ENCODE results near the gene PLN. TPM values are rescaled to one million over a fixed set of nuclear protein-coding genes. Genes with fewer than 3 reads are reported as not detected.
A peak's percentile ranks its signal among the peaks of the same experiment; 100 is the strongest.

Gene PLN
- total RNA-seq, 1 donor from 2014 or later = not detected

- no peak for DNase-seq (ENCODE audit: low spot score)
- Mint-ChIP-seq H3K4me1 (ENCODE audit: low read depth) (peaks cover 40% of the 10 kb centered on the region), H3K4me3 (no peak overlapping the region), H3K36me3 (ENCODE audit: low read depth) (peaks cover 9% of the 10 kb centered on the region), H3K27ac (no peak overlapping the region), H3K27me3 (ENCODE audit: insufficient read depth) (no peaks in the 10 kb centered on the region), H3K9me3 (no peaks in the 10 kb centered on the region)
- intact Hi-C loops (cut with micrococcal nuclease) = no loop called here
Observed at GRCh38 chr6:118546164-118546879, 1.8 kb upstream of the PLN start.

GRCh38 chr6:118546880-118547218 is 1.2 kb upstream of the PLN start:
- H3K4me1 Mint-ChIP-seq (ENCODE audit: low read depth) = peaks cover 36% of the 10 kb centered on the region
- H3K4me3 Mint-ChIP-seq = no peak overlapping the region
- no peaks in the 10 kb centered on the region for H3K27me3 Mint-ChIP-seq (ENCODE audit: insufficient read depth)
- no peak overlapping the region for H3K27ac Mint-ChIP-seq
- H3K36me3 Mint-ChIP-seq (ENCODE audit: low read depth) = peaks cover 9% of the 10 kb centered on the region
- no peak for DNase-seq (ENCODE audit: low spot score)
- no peaks in the 10 kb centered on the region for H3K9me3 Mint-ChIP-seq
- intact Hi-C loops (cut with micrococcal nuclease) = no loop called here

GRCh38 chr6:118548613-118549012 is 517 bp downstream of the PLN start:
- Mint-ChIP-seq H3K4me3 (no peak overlapping the region), H3K9me3 (no peaks in the 10 kb centered on the region), H3K27me3 (ENCODE audit: insufficient read depth) (no peaks in the 10 kb centered on the region), H3K4me1 (ENCODE audit: low read depth) (peaks cover 24% of the 10 kb centered on the region), H3K36me3 (ENCODE audit: low read depth) (peaks cover 7% of the 10 kb centered on the region), H3K27ac (no peak overlapping the region)
- no peak for DNase-seq (ENCODE audit: low spot score)
- intact Hi-C loops (cut with micrococcal nuclease) = no loop called here

GRCh38 chr6:118551063-118552053 is 3.3 kb downstream of the PLN start:
- no peak overlapping the region for H3K27ac Mint-ChIP-seq

GRCh38 chr6:118553132-118553531 is 5.0 kb downstream of the PLN start:
- Mint-ChIP-seq H3K27me3 (ENCODE audit: insufficient read depth) (no peaks in the 10 kb centered on the region), H3K4me3 (no peak overlapping the region), H3K36me3 (ENCODE audit: low read depth) (peaks cover 12% of the 10 kb centered on the region), H3K27ac (no peak overlapping the region), H3K4me1 (ENCODE audit: low read depth) (peaks cover 15% of the 10 kb centered on the region), H3K9me3 (no peaks in the 10 kb centered on the region)
- no peak for DNase-seq (ENCODE audit: low spot score)
- intact Hi-C loops (cut with micrococcal nuclease) = no loop called here

More at GRCh38 chr6:118551063-118552053, 3.3 kb downstream of the PLN start:
- H3K36me3 Mint-ChIP-seq (ENCODE audit: low read depth) = peaks cover 11% of the 10 kb centered on the region
- peaks cover 17% of the 10 kb centered on the region for H3K4me1 Mint-ChIP-seq (ENCODE audit: low read depth)
- DNase-seq (ENCODE audit: low spot score) = no peak
- intact Hi-C loops (cut with micrococcal nuclease) = loop anchor here (1.0 kb wide), 2 partner anchors 267 to 575 kb away; no protein-coding TSS in a partner anchor
- H3K4me3 Mint-ChIP-seq = no peak overlapping the region
- no peaks in the 10 kb centered on the region for H3K27me3 Mint-ChIP-seq (ENCODE audit: insufficient read depth)
- no peaks in the 10 kb centered on the region for H3K9me3 Mint-ChIP-seq

GRCh38 chr6:118554698-118555097 is 6.6 kb downstream of the PLN start:
- Mint-ChIP-seq H3K27me3 (ENCODE audit: insufficient read depth) (no peaks in the 10 kb centered on the region), H3K4me3 (no peak overlapping the region), H3K27ac (no peak overlapping the region), H3K9me3 (no peaks in the 10 kb centered on the region), H3K4me1 (ENCODE audit: low read depth) (peaks cover 20% of the 10 kb centered on the region), H3K36me3 (ENCODE audit: low read depth) (peaks cover 18% of the 10 kb centered on the region)
- no peak for DNase-seq (ENCODE audit: low spot score)
- intact Hi-C loops (cut with micrococcal nuclease) = no loop called here

- no peak for DNase-seq (ENCODE audit: low spot score)
- H3K9me3 Mint-ChIP-seq = no peaks in the 10 kb centered on the region
- peak overlapping the region; percentile 73 for H3K4me3 Mint-ChIP-seq
- intact Hi-C loops (cut with micrococcal nuclease) = no loop called here
- no peaks in the 10 kb centered on the region for H3K27me3 Mint-ChIP-seq (ENCODE audit: insufficient read depth)
- peaks cover 24% of the 10 kb centered on the region for H3K36me3 Mint-ChIP-seq (ENCODE audit: low read depth)
- peaks cover 24% of the 10 kb centered on the region for H3K4me1 Mint-ChIP-seq (ENCODE audit: low read depth)
- peak overlapping the region; percentile 88 for H3K27ac Mint-ChIP-seq
Observed at GRCh38 chr6:118558464-118559217, 10.5 kb downstream of the PLN start.

GRCh38 chr6:118559659-118560058 is 11.6 kb downstream of the PLN start:
- no peak for DNase-seq (ENCODE audit: low spot score)
- H3K27me3 Mint-ChIP-seq (ENCODE audit: insufficient read depth) = no peaks in the 10 kb centered on the region
- intact Hi-C loops (cut with micrococcal nuclease) = no loop called here
- peaks cover 22% of the 10 kb centered on the region for H3K36me3 Mint-ChIP-seq (ENCODE audit: low read depth)
- peak overlapping the region; percentile 19 for H3K4me3 Mint-ChIP-seq
- no peaks in the 10 kb centered on the region for H3K9me3 Mint-ChIP-seq
- H3K4me1 Mint-ChIP-seq (ENCODE audit: low read depth) = peaks cover 24% of the 10 kb centered on the region
- no peak overlapping the region for H3K27ac Mint-ChIP-seq

GRCh38 chr6:118562248-118562647 is 14.2 kb downstream of the PLN start:
- H3K4me1 Mint-ChIP-seq (ENCODE audit: low read depth) = peaks cover 39% of the 10 kb centered on the region
- no peaks in the 10 kb centered on the region for H3K27me3 Mint-ChIP-seq (ENCODE audit: insufficient read depth)
- intact Hi-C loops (cut with micrococcal nuclease) = no loop called here

GRCh38 chr6:118562959-118563358 is 14.9 kb downstream of the PLN start:
- DNase-seq (ENCODE audit: low spot score) = no peak
- Mint-ChIP-seq H3K4me3 (no peak overlapping the region), H3K27me3 (ENCODE audit: insufficient read depth) (no peaks in the 10 kb centered on the region), H3K27ac (no peak overlapping the region), H3K4me1 (ENCODE audit: low read depth) (peaks cover 43% of the 10 kb centered on the region), H3K9me3 (no peaks in the 10 kb centered on the region), H3K36me3 (ENCODE audit: low read depth) (peaks cover 14% of the 10 kb centered on the region)
- intact Hi-C loops (cut with micrococcal nuclease) = no loop called here

More at GRCh38 chr6:118562248-118562647, 14.2 kb downstream of the PLN start:
- Mint-ChIP-seq H3K9me3 (no peaks in the 10 kb centered on the region), H3K4me3 (no peak overlapping the region), H3K27ac (no peak overlapping the region), H3K36me3 (ENCODE audit: low read depth) (peaks cover 16% of the 10 kb centered on the region)
- no peak for DNase-seq (ENCODE audit: low spot score)

- no peak overlapping the region for H3K4me3 Mint-ChIP-seq
- peaks cover 6% of the 10 kb centered on the region for H3K36me3 Mint-ChIP-seq (ENCODE audit: low read depth)
- H3K9me3 Mint-ChIP-seq = no peaks in the 10 kb centered on the region
- no peaks in the 10 kb centered on the region for H3K27me3 Mint-ChIP-seq (ENCODE audit: insufficient read depth)
- peaks cover 34% of the 10 kb centered on the region for H3K4me1 Mint-ChIP-seq (ENCODE audit: low read depth)
- peak overlapping the region; percentile 9 for H3K27ac Mint-ChIP-seq
- intact Hi-C loops (cut with micrococcal nuclease) = loop anchor here (1.0 to 2.0 kb wide), 6 partner anchors 15 to 545 kb away; partner anchors contain the start of gene ASF1A
- no peak for DNase-seq (ENCODE audit: low spot score)
Observed at GRCh38 chr6:118565311-118565960, 17.3 kb downstream of the PLN start.

- intact Hi-C loops (cut with micrococcal nuclease) = no loop called here
- H3K4me1 Mint-ChIP-seq (ENCODE audit: low read depth) = peaks cover 26% of the 10 kb centered on the region
- DNase-seq (ENCODE audit: low spot score) = no peak
- peaks cover under 1% of the 10 kb centered on the region for H3K9me3 Mint-ChIP-seq
- no peak overlapping the region for H3K4me3 Mint-ChIP-seq
- no peaks in the 10 kb centered on the region for H3K27me3 Mint-ChIP-seq (ENCODE audit: insufficient read depth)
- no peak overlapping the region for H3K27ac Mint-ChIP-seq
- H3K36me3 Mint-ChIP-seq (ENCODE audit: low read depth) = peaks cover 3% of the 10 kb centered on the region
Observed at GRCh38 chr6:118567974-118568373, 19.9 kb downstream of the PLN start.

Measured in activated T-helper 1 cell treated with anti-CD3 and anti-CD28 coated beads, Interleukin-12 subunit alpha, Interleukin-12 subunit beta, Interleukin-2, Interleukin-4 antibody, amounts not matched to agents 30 ng/mL and 10 ng/mL and 1 ng/mL, durations not matched to agents 14 hours and 24 hours and 36 hours (primary cell).